GM19467 (cell line): ENCODE measurements around the gene KCMF1.

Experiments
- ATAC-seq: cut with Tn5 transposase; IDR thresholded peaks from one replicate; pipeline ENCODE4 v1.9.1; 2021; ENCODE audit warnings: mild to moderate bottlenecking, moderate library complexity; ENCODE audit not compliant: unreplicated experiment

Gene KCMF1

GRCh38 chr2:84980263-84980983, 9.5 kb downstream of the KCMF1 start:
- no peak for ATAC-seq

GRCh38 chr2:84986018-84986417, 15.1 kb downstream of the KCMF1 start:
- no peak for ATAC-seq

- no peak for ATAC-seq
Measured at GRCh38 chr2:84989422-84989821, 18.5 kb downstream of the KCMF1 start.

GRCh38 chr2:84989927-84990326, 19.0 kb downstream of the KCMF1 start:
- no peak for ATAC-seq

GRCh38 chr2:84991404-84992160, 20.6 kb downstream of the KCMF1 start:
- ATAC-seq = no peak

GRCh38 chr2:84995826-84996225, 24.9 kb downstream of the KCMF1 start:
- ATAC-seq = no peak

- no peak for ATAC-seq
Measured at GRCh38 chr2:84996909-84997308, 25.9 kb downstream of the KCMF1 start.

- ATAC-seq = no peak
Measured at GRCh38 chr2:84999553-84999955, 28.6 kb downstream of the KCMF1 start.

- no peak for ATAC-seq
Measured at GRCh38 chr2:85001595-85001994, 30.6 kb downstream of the KCMF1 start.

GRCh38 chr2:85002534-85002933, 31.6 kb downstream of the KCMF1 start:
- no peak for ATAC-seq

GRCh38 chr2:85008252-85008651, 37.3 kb downstream of the KCMF1 start:
- no peak for ATAC-seq

GRCh38 chr2:85009019-85009618, 38.2 kb downstream of the KCMF1 start:
- ATAC-seq = no peak

GRCh38 chr2:85010404-85010803, 39.4 kb downstream of the KCMF1 start:
- no peak for ATAC-seq

GRCh38 chr2:85011098-85011497, 40.1 kb downstream of the KCMF1 start:
- ATAC-seq = no peak

GRCh38 chr2:85011747-85012146, 40.8 kb downstream of the KCMF1 start:
- no peak for ATAC-seq

GRCh38 chr2:85012431-85012830, 41.5 kb downstream of the KCMF1 start:
- ATAC-seq = no peak

- ATAC-seq = no peak
Measured at GRCh38 chr2:85012855-85013254, 41.9 kb downstream of the KCMF1 start.

GRCh38 chr2:85015653-85016360, 44.8 kb downstream of the KCMF1 start:
- no peak for ATAC-seq

- ATAC-seq = no peak
Measured at GRCh38 chr2:85016446-85016845, 45.5 kb downstream of the KCMF1 start.

- no peak for ATAC-seq
Measured at GRCh38 chr2:85017411-85018048, 46.6 kb downstream of the KCMF1 start.

GRCh38 chr2:85018049-85018447, 47.1 kb downstream of the KCMF1 start:
- no peak for ATAC-seq
